HepG2 (cell line): Measurements from ENCODE around the gene CDK1. TPM values are rescaled to one million over a fixed set of nuclear protein-coding genes. Genes with fewer than 3 reads are reported as not detected.

Experiments used
- ATAC-seq: fragments of 200-7000 bp; cut with Tn5 transposase; 3 replicates; pipeline ENCODE4 v1.9.1; 2020; ENCODE audit warnings: mild to moderate bottlenecking, moderate library complexity
- BruUV-seq: library from RNA; stranded (reverse); fragments of 400-500 nt; replicated peaks from 2 replicates; lab custom pipeline; 2021; lab: Mats Ljungman, UMichigan
- CTCF ChIA-PET: fragments of 300-600 bp; formaldehyde crosslinking; extraction: SDS; loops from one replicate; lab custom pipeline; 2021; ENCODE audit warnings: low total read pairs, inconsistent platforms, low intra/inter-chr PET ratio; lab: Yijun Ruan, JAX
- POLR2A ChIA-PET: fragments of 350-600 bp; sonication (Branson Sonifier 250); formaldehyde crosslinking; loops from one replicate; lab custom pipeline; 2020; ENCODE audit warnings: antibody characterized with exemption, inconsistent platforms; lab: Yijun Ruan, JAX
- DNase-seq: peaks from one replicate; pipeline ENCODE4 v3.0.0-alpha.2; 2015; ENCODE audit warnings: low spot score
- FAIRE-seq: peaks from 3 replicates; lab custom pipeline; 2011; peaks lifted over from hg19 to GRCh38; lab: Jason Lieb, UNC
- H2AFZ ChIP-seq: one replicate; pipeline ENCODE4 v1.6.1; 2011; ENCODE audit warnings: low read length, inconsistent platforms
- H3K27ac ChIP-seq: fragments of 300-600 bp; 3 replicates; pipeline ENCODE4 v1.8.0; 2011; ENCODE audit warnings: mixed run types, mild to moderate bottlenecking, mixed read lengths, low read length, inconsistent platforms; ENCODE audit not compliant: insufficient read depth; ENCODE audit errors: extremely low read length
- H3K27me3 ChIP-seq, 2 experiments: fragments of 200-600 bp in 1 of 2; 2 replicates in 1 of 2; 3 replicates in 1 of 2; pipeline versions ENCODE4 v1.6.0 to v1.8.0; 2011; ENCODE audit warnings: low read length in 2 of 2, mild to moderate bottlenecking in 2 of 2, moderate library complexity in 2 of 2, inconsistent platforms in 1 of 2; ENCODE audit not compliant: insufficient read depth in 2 of 2, control insufficient read depth in 1 of 2
- H3K36me3 ChIP-seq, 2 experiments: fragments of 200-600 bp in 1 of 2; replicated peaks in 1 of 2; 2 replicates in 1 of 2; 3 replicates in 1 of 2; pipeline versions ENCODE4 v1.5.1 to v1.8.0; 2011; ENCODE audit warnings: low read length in 2 of 2, inconsistent platforms in 1 of 2; ENCODE audit not compliant: insufficient read depth in 2 of 2, control insufficient read depth in 1 of 2
- H3K4me1 ChIP-seq: 2 replicates; pipeline ENCODE4 v1.5.1; 2012; ENCODE audit warnings: low read length, inconsistent platforms; ENCODE audit not compliant: insufficient read depth
- H3K4me2 ChIP-seq: 2 replicates; pipeline ENCODE4 v1.6.0; 2011; ENCODE audit warnings: low read depth, low read length, inconsistent platforms
- H3K4me3 ChIP-seq, 3 experiments: fragments of 200-600 bp in 1 of 3; sonication (generic), shearing (Covaris generic) in 1 of 3; replicated peaks in 1 of 3; 2 replicates each; pipeline ENCODE4 v1.5.1; 2011 to 2016; ENCODE audit warnings: low read length in 3 of 3, inconsistent platforms in 2 of 3, low read depth in 2 of 3, mild to moderate bottlenecking in 2 of 3, control low read depth in 1 of 3, mixed read lengths in 1 of 3; ENCODE audit not compliant: insufficient read depth in 1 of 3
- H3K79me2 ChIP-seq: one replicate; pipeline ENCODE4 v1.6.1; 2011; ENCODE audit warnings: low read length, inconsistent platforms; ENCODE audit not compliant: insufficient read depth
- H3K9ac ChIP-seq: 2 replicates; pipeline ENCODE4 v1.6.0; 2011; ENCODE audit warnings: mild to moderate bottlenecking, low read depth, low read length, inconsistent platforms; ENCODE audit not compliant: insufficient read depth
- H3K9me3 ChIP-seq: 2 replicates; pipeline ENCODE4 v1.5.1; 2012; ENCODE audit warnings: mild to moderate bottlenecking, low read length
- H4K20me1 ChIP-seq: 2 replicates; pipeline ENCODE4 v1.6.0; 2011; ENCODE audit warnings: inconsistent platforms, mild to moderate bottlenecking, low read length, moderate library complexity; ENCODE audit not compliant: insufficient read depth
- CTCF ChIP-seq: sonication (generic); formaldehyde crosslinking; IDR thresholded peaks from 2 replicates; pipeline ENCODE4 v1.5.0; 2020; ENCODE audit warnings: mild to moderate bottlenecking, missing genetic modification reagents, moderate library complexity
- KLF16 ChIP-seq, 2 experiments: sonication (generic) in 1 of 2; formaldehyde crosslinking in 1 of 2; IDR thresholded peaks; 2 replicates each; pipeline versions ENCODE4 v1.6.1 to v1.8.0; 2016 to 2023; ENCODE audit warnings: missing genetic modification reagents in 2 of 2, missing compliant biosample characterization in 1 of 2
- RAD21 ChIP-seq: fragments of 450-650 bp; formaldehyde crosslinking; IDR thresholded peaks from 2 replicates; pipeline ENCODE4 v1.5.0; 2020; ENCODE audit warnings: mild to moderate bottlenecking
- SMC3 ChIP-seq: IDR thresholded peaks from 2 replicates; pipeline ENCODE4 v1.6.1; 2011; ENCODE audit warnings: low read length, improper control_type of control experiment
- STAG1 ChIP-seq: sonication (generic); formaldehyde crosslinking; IDR thresholded peaks from 2 replicates; pipeline ENCODE4 v1.4.0; 2020; ENCODE audit warnings: missing genetic modification reagents
- THRA ChIP-seq: sonication (generic); formaldehyde crosslinking; IDR thresholded peaks from 2 replicates; pipeline ENCODE4 v1.4.0; 2020; ENCODE audit warnings: missing genetic modification reagents, borderline replicate concordance
- TOPORS ChIP-seq: sonication (generic); formaldehyde crosslinking; IDR thresholded peaks from 2 replicates; pipeline ENCODE4 v1.8.0; 2023; ENCODE audit warnings: mild to moderate bottlenecking, missing genetic modification reagents
- ZNF251 ChIP-seq: sonication (generic); formaldehyde crosslinking; IDR thresholded peaks from 2 replicates; pipeline ENCODE4 v1.9.0; 2021; ENCODE audit warnings: mild to moderate bottlenecking, missing genetic modification reagents
- ZNF281 ChIP-seq: sonication (generic); formaldehyde crosslinking; IDR thresholded peaks from 2 replicates; pipeline ENCODE4 v1.4.0; 2020; ENCODE audit warnings: missing genetic modification reagents, borderline replicate concordance
- ZNF562 ChIP-seq: sonication (generic); formaldehyde crosslinking; IDR thresholded peaks from 2 replicates; pipeline ENCODE4 v1.8.0; 2022; ENCODE audit warnings: missing genetic modification reagents, borderline replicate concordance
- WGBS: methylation state at CpG from one replicate; pipeline ENCODE4 v1.1.6; 2017; ENCODE audit warnings: low lambda C conversion rate; 5-methylcytosine and 5-hydroxymethylcytosine counted together
- in situ Hi-C: cut with HindIII; loops from 2 replicates; pipeline ENCODE4 v1.10.0; 2017; ENCODE audit warnings: low pct_unique_long_range_greater_than_20kb; ENCODE audit not compliant: extremely low pct_ligation_motif_present
- intact Hi-C: fragments of 100-400 bp; cut with micrococcal nuclease; formaldehyde crosslinking; loops from one replicate; pipeline ENCODE4 v1.10.0; 2022; ENCODE audit not compliant: unreplicated experiment
- polyA plus RNA-seq, 8 experiments: library from polyadenylated mRNA; depleted of rRNA in 3 of 8; stranded (reverse) in 7 of 8; unstranded in 1 of 8; fragments of >200 nt; fragmentation: Illumina TruSeq in 4 of 8; extraction: Trizol in 4 of 8; gene quantifications; 2 replicates each; pipeline versions ENCODE4 v1.2.1 to v1.2.3, GENCODE V29; 2011 to 2016; ENCODE audit warnings: low read depth in 4 of 8, missing spikeins in 1 of 8, mixed read lengths in 1 of 8; ENCODE audit not compliant: insufficient read depth in 1 of 8
- total RNA-seq, 5 experiments: library from RNA; depleted of rRNA; stranded (reverse); fragments of >200 nt; fragmentation: Illumina TruSeq; extraction: Trizol; gene quantifications; 2 replicates each; pipeline ENCODE4 v1.2.3, GENCODE V29; 2016; ENCODE audit warnings: low read depth in 1 of 5

Gene CDK1
- total and polyA plus RNA-seq, 2 of the 13 experiments (the other 11 are each of a cell fraction or from before 2014, with no cell fraction given) = 42.6 to 132 TPM

GRCh38 chr10:60816628-60817397, 38.5 kb downstream of the CDK1 start:
- intact Hi-C loops (loop anchor here (1.0 to 10.0 kb wide), 5 partner anchors 148 to 1018 kb away; no protein-coding TSS in a partner anchor), in situ Hi-C loops (loop anchor here (10.0 to 25.0 kb wide), 2 partner anchors 795 to 918 kb away; no protein-coding TSS in a partner anchor)
- Histone ChIP-seq H3K4me3 (no peak overlapping the region), H3K79me2 (no peaks in the 10 kb centered on the region), H3K9ac (no peak overlapping the region), H3K9me3 (no peaks in the 10 kb centered on the region), H3K27me3 (no peaks in the 10 kb centered on the region), H3K36me3 (no peaks in the 10 kb centered on the region), H3K27ac (no peak overlapping the region), H3K4me1 (no peaks in the 10 kb centered on the region), H3K4me2 (no peak overlapping the region), H4K20me1 (no peaks in the 10 kb centered on the region), H2AFZ (no peak overlapping the region)
- peak; percentile 72 for FAIRE-seq
- ATAC-seq = peak; percentile 89
- peak; percentile 71 for DNase-seq
- 21% methylated on average over 5 of the region's 5 CpGs for WGBS
- TF ChIP-seq ZNF251 (no peak), ZNF562 (CRISPR knock-in tag) (no peak), TOPORS (CRISPR knock-in tag) (no peak), CTCF (peak; percentile 86), STAG1 (CRISPR knock-in tag) (peak; percentile 96), ZNF281 (CRISPR knock-in tag) (peak; percentile 65; the same call in 1 of the 2 replicates), SMC3 (peak; percentile 85), THRA (CRISPR knock-in tag) (0 out of 2 replicates have a peak, but pooled peaks have one; percentile 18), KLF16 (CRISPR knock-in tag; IDR thresholded peaks at IDR 0.05) (0 out of 4 replicates have a peak, but pooled peaks of 1 of the 2 experiments have one; percentile 27), RAD21 (CRISPR knock-in tag) (peak; percentile 52)
- ChIA-PET CTCF (interaction anchor here (1.2 to 2.8 kb wide), 3 partner anchors 147 to 469 kb away, joined by 6 to 26 read pairs (median 9); no protein-coding TSS in a partner anchor), POLR2A (no interaction called here)
- BruUV-seq = no TSS peak
